Body of pancreas (tissue), 4 donors: ENCODE measurements around the gene WDR47.

Experiments used
- POLR2A ChIP-seq, 3 donors: fragments of 450-650 bp; IDR thresholded peaks; one replicate each; pipeline ENCODE4 v1.6.1; 2016; ENCODE audit warnings: antibody characterized with exemption in 3 of 3, mild to moderate bottlenecking in 2 of 3
- TF ChIP-seq, protein P1 (sequence below), 7 experiments: fragments of 450-650 bp in 4 of 7; fragments of 200-600 bp in 3 of 7; sonication (generic) in 3 of 7; IDR thresholded peaks; one replicate each; pipeline ENCODE4 v1.5.1; 2016 to 2019; ENCODE audit warnings: antibody characterized with exemption in 7 of 7

DNA sequence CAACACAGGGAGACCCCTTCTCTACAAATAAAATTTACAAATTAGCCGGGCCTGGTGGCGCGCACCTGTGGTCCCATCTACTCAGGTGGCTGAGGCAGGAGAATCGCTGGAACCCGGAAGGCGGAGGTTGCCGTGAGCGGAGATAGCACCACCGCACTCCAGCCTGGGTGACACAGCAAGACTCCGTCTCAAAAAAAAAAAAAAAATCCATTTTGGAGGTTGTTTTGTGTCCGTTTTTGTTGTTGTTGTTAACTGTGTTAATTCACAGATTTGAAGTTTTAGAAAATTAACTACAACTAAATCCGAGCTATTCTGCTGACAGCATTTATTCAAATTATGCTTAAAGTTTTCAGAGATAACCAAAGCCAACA, 79.2 kb downstream of the WDR47 start:
- TF ChIP-seq, protein P1, sequence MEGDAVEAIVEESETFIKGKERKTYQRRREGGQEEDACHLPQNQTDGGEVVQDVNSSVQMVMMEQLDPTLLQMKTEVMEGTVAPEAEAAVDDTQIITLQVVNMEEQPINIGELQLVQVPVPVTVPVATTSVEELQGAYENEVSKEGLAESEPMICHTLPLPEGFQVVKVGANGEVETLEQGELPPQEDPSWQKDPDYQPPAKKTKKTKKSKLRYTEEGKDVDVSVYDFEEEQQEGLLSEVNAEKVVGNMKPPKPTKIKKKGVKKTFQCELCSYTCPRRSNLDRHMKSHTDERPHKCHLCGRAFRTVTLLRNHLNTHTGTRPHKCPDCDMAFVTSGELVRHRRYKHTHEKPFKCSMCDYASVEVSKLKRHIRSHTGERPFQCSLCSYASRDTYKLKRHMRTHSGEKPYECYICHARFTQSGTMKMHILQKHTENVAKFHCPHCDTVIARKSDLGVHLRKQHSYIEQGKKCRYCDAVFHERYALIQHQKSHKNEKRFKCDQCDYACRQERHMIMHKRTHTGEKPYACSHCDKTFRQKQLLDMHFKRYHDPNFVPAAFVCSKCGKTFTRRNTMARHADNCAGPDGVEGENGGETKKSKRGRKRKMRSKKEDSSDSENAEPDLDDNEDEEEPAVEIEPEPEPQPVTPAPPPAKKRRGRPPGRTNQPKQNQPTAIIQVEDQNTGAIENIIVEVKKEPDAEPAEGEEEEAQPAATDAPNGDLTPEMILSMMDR (IDR thresholded peaks at IDR 0.05), result no peak
- no peak for TF ChIP-seq POLR2A (IDR thresholded peaks at IDR 0.05)
